Stimulated activated CD8-positive, alpha-beta memory T cell treated with anti-CD3 and anti-CD28 coated beads, Interleukin-15, amount 100 ng/mL, for 4 hours (primary cell): ENCODE data around the gene CA11.
"Not testable (repeated sequence)": the region's sequence is repeated elsewhere in the genome, so short reads cannot be mapped to it uniquely, and the experiment has no call there.

Source experiments
- DNase-seq, 2 donors: peaks; one replicate each; pipeline ENCODE4 v3.0.0-alpha.2; 2020; ENCODE audit warnings: low read depth in 2 of 2

Gene CA11

GRCh38 chr19:48646001-48646721 is at the start of gene CA11:
CA11 (minus strand) TSS chr19:48646187; CDS start chr19:48645632, 555 bp downstream.
- DNase-seq: peak; percentile 83 to 88

GRCh38 chr19:48693629-48694028 is 47.6 kb upstream of the CA11 start:
- DNase-seq: not testable (repeated sequence)

- no peak for DNase-seq
Measured at GRCh38 chr19:48689449-48689848, 43.5 kb upstream of the CA11 start.

GRCh38 chr19:48687776-48688175 is 41.8 kb upstream of the CA11 start:
- no peak for DNase-seq

- not testable (repeated sequence) for DNase-seq
Measured at GRCh38 chr19:48686637-48687036, 40.6 kb upstream of the CA11 start.

- DNase-seq: no peak
Measured at GRCh38 chr19:48686088-48686487, 40.1 kb upstream of the CA11 start.

GRCh38 chr19:48685583-48685982 is 39.6 kb upstream of the CA11 start:
- no peak for DNase-seq

- DNase-seq: peak in 1 of 2 donors; percentile 19
Measured at GRCh38 chr19:48683349-48683748, 37.4 kb upstream of the CA11 start.

- DNase-seq: no peak
Measured at GRCh38 chr19:48681127-48681470, 35.1 kb upstream of the CA11 start.

- no peak for DNase-seq
Measured at GRCh38 chr19:48680436-48681126, 34.6 kb upstream of the CA11 start.

- DNase-seq: not testable (repeated sequence)
Measured at GRCh38 chr19:48680006-48680405, 34.0 kb upstream of the CA11 start.

GRCh38 chr19:48678201-48678600 is 32.2 kb upstream of the CA11 start:
- DNase-seq: no peak

- DNase-seq: no peak
Measured at GRCh38 chr19:48676887-48677286, 30.9 kb upstream of the CA11 start.

GRCh38 chr19:48676487-48676886 is 30.5 kb upstream of the CA11 start:
- no peak for DNase-seq

GRCh38 chr19:48674921-48675824 is 29.2 kb upstream of the CA11 start:
- peak; percentile 26 to 44 for DNase-seq

- no peak for DNase-seq
Measured at GRCh38 chr19:48674216-48674809, 28.3 kb upstream of the CA11 start.

GRCh38 chr19:48673436-48674100 is 27.6 kb upstream of the CA11 start:
- DNase-seq: no peak

- DNase-seq: no peak
Measured at GRCh38 chr19:48672994-48673393, 27.0 kb upstream of the CA11 start, which contains the start of gene NTN5. NTN5 (minus strand) TSS chr19:48673017; CDS start chr19:48670986, 2,031 bp downstream.

- DNase-seq: no peak
Measured at GRCh38 chr19:48671446-48671995, 25.5 kb upstream of the CA11 start.

GRCh38 chr19:48670699-48671445 is 24.9 kb upstream of the CA11 start:
- no peak for DNase-seq
